HG03575 (cell line): ENCODE data around the gene SND1.
"Not testable (repeated sequence)": the region's sequence is repeated elsewhere in the genome, so short reads cannot be mapped to it uniquely, and the experiment has no call there.

Experiments
- ATAC-seq: cut with Tn5 transposase; IDR thresholded peaks from one replicate; pipeline ENCODE4 v1.9.1; 2021; ENCODE audit not compliant: unreplicated experiment, insufficient number of reproducible peaks, low FRiP score; ENCODE audit errors: extremely low read depth

Gene SND1

GRCh38 chr7:127953423-127954356 lies 301.7 kb downstream of the SND1 start:
- ATAC-seq: no peak

GRCh38 chr7:127954357-127954748 lies 302.4 kb downstream of the SND1 start:
- ATAC-seq: no peak

GRCh38 chr7:127955051-127955531 lies 303.1 kb downstream of the SND1 start:
- ATAC-seq: no peak

- no peak for ATAC-seq
These were observed 305.9 kb downstream of the SND1 start for GRCh38 chr7:127957886-127958285.

GRCh38 chr7:127959770-127960169 lies 307.8 kb downstream of the SND1 start:
- no peak for ATAC-seq

- no peak for ATAC-seq
These were observed 309.9 kb downstream of the SND1 start for GRCh38 chr7:127961786-127962453.

- ATAC-seq: no peak
These were observed 310.8 kb downstream of the SND1 start for GRCh38 chr7:127962589-127963361.

- not testable (repeated sequence) for ATAC-seq
These were observed 311.9 kb downstream of the SND1 start for GRCh38 chr7:127963850-127964249.

- no peak for ATAC-seq
These were observed 315.3 kb downstream of the SND1 start for GRCh38 chr7:127967281-127967680.

- no peak for ATAC-seq
These were observed 316.6 kb downstream of the SND1 start for GRCh38 chr7:127968547-127968946.

- no peak for ATAC-seq
These were observed 321.8 kb downstream of the SND1 start for GRCh38 chr7:127973832-127974231.

- no peak for ATAC-seq
These were observed 322.5 kb downstream of the SND1 start for GRCh38 chr7:127974446-127975035.

- ATAC-seq: no peak
These were observed 324.2 kb downstream of the SND1 start for GRCh38 chr7:127976056-127976737.

- no peak for ATAC-seq
These were observed 324.7 kb downstream of the SND1 start for GRCh38 chr7:127976738-127977120.

GRCh38 chr7:127978421-127978820 lies 326.4 kb downstream of the SND1 start:
- no peak for ATAC-seq

- no peak for ATAC-seq
These were observed 327.2 kb downstream of the SND1 start for GRCh38 chr7:127979113-127979727.

GRCh38 chr7:127979728-127980126 lies 327.7 kb downstream of the SND1 start:
- no peak for ATAC-seq

GRCh38 chr7:127980901-127981300 lies 328.9 kb downstream of the SND1 start:
- ATAC-seq: no peak
